Nephron progenitor cell (in vitro differentiated cells): ENCODE measurements around the gene CDKL1.
A peak's percentile ranks its signal among the peaks of the same experiment; 100 is the strongest.

Experiments used
- DNase-seq: peaks from one replicate; pipeline ENCODE4 v3.0.0; 2021
- H3K27ac Mint-ChIP-seq: 2 replicates; pipeline ENCODE4 v1.8.0; 2021; ENCODE audit warnings: mild to moderate bottlenecking, moderate library complexity, mixed read lengths
- H3K27me3 Mint-ChIP-seq: 2 replicates; pipeline ENCODE4 v1.8.0; 2021; ENCODE audit warnings: mild to moderate bottlenecking, low read depth, mixed read lengths; ENCODE audit not compliant: poor library complexity
- H3K36me3 Mint-ChIP-seq: 2 replicates; pipeline ENCODE4 v1.8.0; 2021; ENCODE audit warnings: low read depth, mixed read lengths
- H3K4me1 Mint-ChIP-seq: 2 replicates; pipeline ENCODE4 v1.8.0; 2021; ENCODE audit warnings: mixed read lengths
- H3K4me3 Mint-ChIP-seq: 2 replicates; pipeline ENCODE4 v1.8.0; 2021; ENCODE audit warnings: mild to moderate bottlenecking, moderate library complexity, mixed read lengths
- H3K9me3 Mint-ChIP-seq: 2 replicates; pipeline ENCODE4 v1.8.0; 2021; ENCODE audit warnings: mild to moderate bottlenecking, moderate library complexity, mixed read lengths
- TF ChIP-seq, protein P1 (sequence below): fragments of 200-600 bp; sonication (generic); IDR thresholded peaks from 2 replicates; pipeline ENCODE4 v1.5.0; 2021; ENCODE audit warnings: antibody characterized with exemption

CDKL1 gene

DNA sequence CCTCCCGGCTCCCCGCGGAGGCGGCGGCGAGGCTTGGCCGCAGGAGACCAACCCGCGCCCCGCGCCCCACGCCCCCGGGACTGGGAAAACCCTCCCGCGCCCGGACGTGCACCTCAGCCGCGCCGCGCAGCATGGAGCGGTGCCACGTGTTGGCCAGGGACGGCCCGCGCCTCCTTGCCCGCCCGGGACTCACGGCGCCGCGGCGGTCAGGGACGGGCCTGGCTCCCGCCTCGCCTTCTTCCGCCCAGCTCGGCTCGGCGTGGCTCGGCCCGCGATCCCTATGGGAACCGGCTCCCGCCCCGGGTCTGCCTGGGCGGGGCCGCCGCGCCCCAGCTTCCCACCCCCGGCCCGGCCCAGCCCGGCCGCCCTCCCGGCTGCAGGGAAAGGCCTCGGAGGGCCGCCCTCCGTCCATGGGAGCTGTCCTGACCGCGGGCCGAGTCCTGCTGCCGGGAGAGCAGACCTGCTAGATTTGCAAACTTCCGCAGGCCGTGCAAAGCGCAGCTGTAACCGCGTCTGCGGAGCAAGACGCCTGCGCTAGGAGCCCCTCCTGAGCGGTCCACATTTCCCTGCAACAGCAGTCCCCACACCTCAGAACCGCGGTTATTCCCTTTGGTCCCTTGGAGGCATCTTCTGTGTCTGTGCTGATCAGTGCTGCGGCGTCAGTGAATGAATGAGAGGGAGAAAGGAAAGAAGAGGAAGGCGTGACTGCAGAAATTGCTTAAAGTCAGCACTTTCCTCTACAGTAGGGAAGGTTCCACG lies at the start of gene CDKL1:
TSS of gene CDKL1 (minus strand) at position 251 of the 759 bp plus-strand sequence. CDS start 1,013 bp downstream, outside the sequence.
- Mint-ChIP-seq H3K27me3 (peaks cover 35% of the 10 kb centered on the region), H3K27ac (no peak within 1 kb of the TSS)
- DNase-seq = peak; percentile 79

DNA sequence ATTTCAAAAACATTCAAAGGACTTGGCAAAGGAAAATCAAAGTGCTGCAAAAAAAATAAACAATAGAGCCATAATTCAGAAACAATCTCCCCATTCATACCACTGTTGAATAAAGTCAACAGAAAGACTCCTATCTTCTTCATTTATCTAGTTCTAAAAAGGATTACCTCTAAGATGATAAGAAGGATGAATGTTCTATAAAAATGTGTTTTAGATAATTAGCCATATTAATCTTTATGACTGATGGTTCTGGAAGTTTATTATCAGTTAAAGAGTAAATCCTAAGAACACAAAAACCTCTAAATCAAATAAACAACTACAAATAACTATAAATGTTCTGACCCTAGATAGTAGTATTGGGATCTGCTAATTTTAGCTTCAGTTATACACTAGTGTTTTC lies 37.8 kb upstream of the CDKL1 start:
- Mint-ChIP-seq H3K4me1 (no peaks in the 10 kb centered on the region), H3K9me3 (peaks cover 17% of the 10 kb centered on the region), H3K27me3 (no peaks in the 10 kb centered on the region), H3K4me3 (no peak overlapping the region), H3K36me3 (peaks cover 77% of the 10 kb centered on the region), H3K27ac (no peak overlapping the region)
- no peak for DNase-seq
- TF ChIP-seq, protein P1, sequence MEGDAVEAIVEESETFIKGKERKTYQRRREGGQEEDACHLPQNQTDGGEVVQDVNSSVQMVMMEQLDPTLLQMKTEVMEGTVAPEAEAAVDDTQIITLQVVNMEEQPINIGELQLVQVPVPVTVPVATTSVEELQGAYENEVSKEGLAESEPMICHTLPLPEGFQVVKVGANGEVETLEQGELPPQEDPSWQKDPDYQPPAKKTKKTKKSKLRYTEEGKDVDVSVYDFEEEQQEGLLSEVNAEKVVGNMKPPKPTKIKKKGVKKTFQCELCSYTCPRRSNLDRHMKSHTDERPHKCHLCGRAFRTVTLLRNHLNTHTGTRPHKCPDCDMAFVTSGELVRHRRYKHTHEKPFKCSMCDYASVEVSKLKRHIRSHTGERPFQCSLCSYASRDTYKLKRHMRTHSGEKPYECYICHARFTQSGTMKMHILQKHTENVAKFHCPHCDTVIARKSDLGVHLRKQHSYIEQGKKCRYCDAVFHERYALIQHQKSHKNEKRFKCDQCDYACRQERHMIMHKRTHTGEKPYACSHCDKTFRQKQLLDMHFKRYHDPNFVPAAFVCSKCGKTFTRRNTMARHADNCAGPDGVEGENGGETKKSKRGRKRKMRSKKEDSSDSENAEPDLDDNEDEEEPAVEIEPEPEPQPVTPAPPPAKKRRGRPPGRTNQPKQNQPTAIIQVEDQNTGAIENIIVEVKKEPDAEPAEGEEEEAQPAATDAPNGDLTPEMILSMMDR = no peak

More for the DNA sequence above, at the start of gene CDKL1:
- H3K36me3 Mint-ChIP-seq = no peaks in the 10 kb centered on the region
- TF ChIP-seq, protein P1 = no peak
- no peaks in the 10 kb centered on the region for H3K9me3 Mint-ChIP-seq
- H3K4me3 Mint-ChIP-seq = peak within 1 kb of the TSS; percentile 89
- H3K4me1 Mint-ChIP-seq = peaks cover 24% of the 10 kb centered on the region

DNA sequence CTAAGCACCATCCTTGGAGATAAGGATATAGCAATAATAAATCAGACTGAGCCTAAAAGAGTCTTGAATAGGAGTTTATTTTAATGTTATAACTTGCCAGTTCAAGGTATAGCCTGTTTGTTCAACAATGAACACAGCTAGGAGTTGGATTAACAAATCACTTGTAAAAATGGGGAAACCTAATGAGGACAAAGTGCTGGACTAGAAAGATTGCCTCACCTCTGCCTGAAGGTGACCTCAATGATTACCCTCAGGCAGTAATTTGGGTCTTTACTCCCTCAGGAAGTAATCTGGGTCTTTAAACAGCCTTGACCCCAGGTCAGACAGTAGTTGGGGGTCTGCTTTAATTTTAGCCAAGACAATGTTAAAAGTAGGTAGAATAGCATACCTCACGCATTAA lies 35.5 kb upstream of the CDKL1 start:
- DNase-seq = no peak
- Mint-ChIP-seq H3K27ac (peak overlapping the region; percentile 79), H3K4me1 (no peaks in the 10 kb centered on the region), H3K36me3 (peaks cover 67% of the 10 kb centered on the region), H3K9me3 (peaks cover 9% of the 10 kb centered on the region), H3K27me3 (no peaks in the 10 kb centered on the region), H3K4me3 (no peak overlapping the region)
- TF ChIP-seq, protein P1 = no peak

DNA sequence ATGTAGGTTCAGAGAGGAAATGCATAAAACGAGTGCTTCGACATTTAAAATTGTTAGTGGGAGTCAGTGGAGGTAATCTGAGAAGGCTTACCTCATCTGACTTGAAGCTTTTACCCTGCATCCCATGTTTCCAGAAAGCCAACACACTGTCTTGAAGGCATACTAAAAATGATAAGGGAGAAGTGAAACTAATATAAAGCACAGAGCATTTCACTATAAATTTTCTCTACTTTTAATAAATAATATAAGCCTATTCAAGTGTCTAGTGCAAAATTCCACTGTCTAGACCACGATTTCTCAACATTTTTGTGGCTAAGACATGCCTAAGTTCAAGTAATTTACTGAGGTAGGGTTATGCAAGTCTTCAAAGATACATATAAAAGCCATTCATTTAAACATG lies 29.1 kb upstream of the CDKL1 start:
- Mint-ChIP-seq H3K9me3 (no peaks in the 10 kb centered on the region), H3K4me3 (no peak overlapping the region), H3K27ac (no peak overlapping the region), H3K4me1 (peaks cover 9% of the 10 kb centered on the region), H3K36me3 (peaks cover 43% of the 10 kb centered on the region), H3K27me3 (no peaks in the 10 kb centered on the region)
- TF ChIP-seq, protein P1 = no peak
- DNase-seq = no peak

DNA sequence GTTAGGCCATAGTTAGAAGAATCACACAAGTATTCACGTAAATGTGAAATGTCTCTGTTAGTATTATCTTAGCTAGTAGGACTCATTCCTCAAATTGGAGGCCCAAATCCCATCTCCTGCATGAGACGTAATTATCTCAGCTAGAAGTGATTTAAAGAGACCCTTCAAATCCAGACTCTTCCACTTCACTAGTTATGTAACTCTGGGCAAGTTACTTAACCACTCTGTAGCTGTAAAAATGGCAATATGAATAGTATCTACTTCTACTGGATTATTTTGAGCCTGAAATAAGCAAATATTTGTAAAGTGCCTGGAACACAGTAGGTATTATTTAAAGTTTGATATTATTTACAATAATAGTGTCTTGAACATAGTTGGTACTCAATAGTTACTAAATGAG lies 28.4 kb upstream of the CDKL1 start:
- Mint-ChIP-seq H3K27ac (no peak overlapping the region), H3K4me1 (peaks cover 9% of the 10 kb centered on the region), H3K27me3 (no peaks in the 10 kb centered on the region), H3K36me3 (peaks cover 49% of the 10 kb centered on the region), H3K4me3 (no peak overlapping the region), H3K9me3 (no peaks in the 10 kb centered on the region)
- TF ChIP-seq, protein P1 = no peak
- no peak for DNase-seq

DNA sequence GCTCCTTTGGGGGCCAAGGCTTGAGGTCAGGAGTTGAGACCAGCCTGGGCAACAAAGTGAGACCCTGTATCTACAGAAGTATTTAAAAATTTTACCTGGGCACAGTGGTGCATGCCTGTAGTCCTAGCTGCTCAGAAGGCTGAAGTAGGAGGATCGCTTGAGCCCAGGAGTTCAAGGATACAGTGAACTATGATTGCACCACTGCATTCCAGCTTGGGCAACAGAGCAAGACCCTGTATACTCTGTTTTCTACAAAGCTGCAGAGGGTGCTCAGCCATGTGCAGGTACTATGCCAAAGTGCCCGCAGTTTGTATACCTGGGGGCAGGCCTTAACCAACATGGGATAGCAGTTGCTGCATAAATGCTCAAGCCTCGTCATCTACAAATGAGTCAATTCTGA lies 26.8 kb upstream of the CDKL1 start:
- Mint-ChIP-seq H3K9me3 (no peaks in the 10 kb centered on the region), H3K27me3 (no peaks in the 10 kb centered on the region), H3K27ac (no peak overlapping the region), H3K4me3 (no peak overlapping the region), H3K36me3 (peaks cover 56% of the 10 kb centered on the region), H3K4me1 (peaks cover 9% of the 10 kb centered on the region)
- no peak for DNase-seq
- TF ChIP-seq, protein P1 = no peak
